ENCODE results near the gene SORBS2.

Gene SORBS2

DNA sequence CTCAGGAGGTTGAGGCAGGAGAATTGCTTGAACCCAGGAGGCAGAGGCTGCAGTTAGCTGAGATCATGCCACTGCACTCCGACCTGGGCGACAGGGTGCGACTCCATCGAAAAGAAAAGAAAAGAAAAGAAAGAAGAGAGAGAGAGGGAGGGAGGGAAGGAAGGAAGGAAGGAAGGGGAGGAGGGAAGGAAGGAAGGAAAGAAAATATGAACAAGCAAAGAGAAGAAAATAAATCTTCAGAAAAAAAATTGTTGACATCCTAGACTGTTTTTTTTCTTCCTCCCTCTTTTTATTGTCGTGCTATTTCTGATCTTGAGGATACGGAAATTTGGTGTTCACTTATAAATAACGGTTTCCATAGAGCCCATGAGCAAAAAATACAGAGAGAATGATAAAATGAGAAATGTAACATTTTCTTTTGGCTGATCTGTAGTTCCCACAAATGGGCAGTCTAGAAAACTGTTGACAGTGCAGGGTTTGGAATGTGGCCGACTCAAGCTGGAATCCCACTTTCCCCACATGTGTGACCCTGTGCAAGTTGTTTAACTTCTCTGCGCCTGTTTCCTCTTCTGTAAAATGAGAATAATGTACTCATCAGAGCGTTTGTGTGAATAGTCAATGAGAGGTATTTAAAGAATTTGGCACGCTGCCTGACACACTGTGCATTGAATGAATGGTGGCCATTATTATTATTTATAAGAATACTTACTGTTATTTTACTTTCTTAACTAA lies 19.4 kb downstream of the SORBS2 start:
- H3K36me3 ChIP-seq (replicated peaks): no peaks in the 10 kb centered on the region
- TF ChIP-seq, protein P1, sequence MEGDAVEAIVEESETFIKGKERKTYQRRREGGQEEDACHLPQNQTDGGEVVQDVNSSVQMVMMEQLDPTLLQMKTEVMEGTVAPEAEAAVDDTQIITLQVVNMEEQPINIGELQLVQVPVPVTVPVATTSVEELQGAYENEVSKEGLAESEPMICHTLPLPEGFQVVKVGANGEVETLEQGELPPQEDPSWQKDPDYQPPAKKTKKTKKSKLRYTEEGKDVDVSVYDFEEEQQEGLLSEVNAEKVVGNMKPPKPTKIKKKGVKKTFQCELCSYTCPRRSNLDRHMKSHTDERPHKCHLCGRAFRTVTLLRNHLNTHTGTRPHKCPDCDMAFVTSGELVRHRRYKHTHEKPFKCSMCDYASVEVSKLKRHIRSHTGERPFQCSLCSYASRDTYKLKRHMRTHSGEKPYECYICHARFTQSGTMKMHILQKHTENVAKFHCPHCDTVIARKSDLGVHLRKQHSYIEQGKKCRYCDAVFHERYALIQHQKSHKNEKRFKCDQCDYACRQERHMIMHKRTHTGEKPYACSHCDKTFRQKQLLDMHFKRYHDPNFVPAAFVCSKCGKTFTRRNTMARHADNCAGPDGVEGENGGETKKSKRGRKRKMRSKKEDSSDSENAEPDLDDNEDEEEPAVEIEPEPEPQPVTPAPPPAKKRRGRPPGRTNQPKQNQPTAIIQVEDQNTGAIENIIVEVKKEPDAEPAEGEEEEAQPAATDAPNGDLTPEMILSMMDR (IDR thresholded peaks at IDR 0.05; ENCODE audit: low read depth, low read length, missing control alignments): no peak
- no peak overlapping the region for H3K4me3 ChIP-seq (ENCODE audit: low read depth, low read length)
- peak; percentile 99 for DNase-seq
- H3K27ac ChIP-seq: peak overlapping the region; percentile 96
- no peaks in the 10 kb centered on the region for H3K27me3 ChIP-seq (replicated peaks)
- in situ Hi-C loops (cut with HindIII; ENCODE audit: low pct_ligation_motif_present, low sequenced_read_pairs): no loop called here

DNA sequence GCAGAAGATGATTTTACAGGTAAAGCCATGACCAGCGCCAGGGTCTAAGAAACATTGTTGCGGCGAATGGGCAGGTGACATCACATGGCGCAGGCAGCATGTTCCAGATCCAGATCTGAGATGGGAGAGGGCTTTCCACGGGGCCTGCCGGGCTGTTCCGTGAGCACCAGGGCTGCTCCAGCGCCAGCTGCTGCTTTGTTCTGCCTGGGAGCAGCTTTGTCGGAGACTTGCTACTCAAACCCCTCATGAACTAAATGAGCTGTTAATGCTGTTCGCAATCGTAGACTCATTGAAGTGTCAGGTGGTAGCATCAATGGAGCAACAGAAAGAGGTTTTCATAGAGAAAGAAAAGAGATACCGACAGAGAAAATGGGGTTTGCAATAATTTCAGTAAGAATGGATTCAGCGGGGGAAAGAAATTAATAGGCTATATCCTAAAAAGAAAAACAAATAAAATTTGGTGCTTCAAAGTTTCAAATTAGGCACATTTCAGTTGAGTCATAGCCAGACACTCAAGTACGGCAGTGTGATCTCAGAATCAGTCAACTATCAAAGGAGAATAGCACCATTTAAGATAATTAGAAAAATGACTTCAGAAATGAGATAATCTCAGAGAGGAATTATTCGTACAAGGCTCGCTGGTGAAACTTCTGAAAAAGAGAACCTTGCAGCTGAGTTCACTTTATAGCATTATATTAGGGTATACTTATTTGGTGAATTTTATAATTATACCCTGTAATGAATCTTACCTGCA lies 23.9 kb downstream of the SORBS2 start:
- TF ChIP-seq, protein P1 (IDR thresholded peaks at IDR 0.05; ENCODE audit: low read depth, low read length, missing control alignments): no peak
- H3K36me3 ChIP-seq (replicated peaks): no peaks in the 10 kb centered on the region
- in situ Hi-C loops (cut with HindIII; ENCODE audit: low pct_ligation_motif_present, low sequenced_read_pairs): no loop called here
- H3K4me3 ChIP-seq (ENCODE audit: low read depth, low read length): no peak overlapping the region
- no peak for DNase-seq
- H3K27ac ChIP-seq: no peak overlapping the region
- no peaks in the 10 kb centered on the region for H3K27me3 ChIP-seq (replicated peaks)

DNA sequence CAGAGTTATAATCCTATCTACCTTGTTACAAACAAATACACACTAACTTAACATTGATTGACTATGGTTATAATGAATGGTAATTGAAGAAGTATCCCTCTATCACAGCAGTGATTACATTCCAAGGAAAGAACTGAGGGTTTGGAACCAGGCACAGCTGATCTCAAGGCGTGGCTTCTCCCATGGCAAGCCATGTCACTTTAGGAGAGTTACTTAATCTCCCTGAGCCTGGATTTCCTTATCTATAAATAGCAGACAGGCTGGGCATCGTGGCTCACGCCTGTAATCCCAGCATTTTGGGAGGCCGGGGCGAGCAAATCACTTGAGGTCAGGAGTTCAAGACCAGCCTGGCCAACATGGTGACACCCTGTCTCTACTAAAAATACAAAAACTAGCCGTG lies 25.6 kb downstream of the SORBS2 start:
- in situ Hi-C loops (cut with HindIII; ENCODE audit: low pct_ligation_motif_present, low sequenced_read_pairs): no loop called here

DNA sequence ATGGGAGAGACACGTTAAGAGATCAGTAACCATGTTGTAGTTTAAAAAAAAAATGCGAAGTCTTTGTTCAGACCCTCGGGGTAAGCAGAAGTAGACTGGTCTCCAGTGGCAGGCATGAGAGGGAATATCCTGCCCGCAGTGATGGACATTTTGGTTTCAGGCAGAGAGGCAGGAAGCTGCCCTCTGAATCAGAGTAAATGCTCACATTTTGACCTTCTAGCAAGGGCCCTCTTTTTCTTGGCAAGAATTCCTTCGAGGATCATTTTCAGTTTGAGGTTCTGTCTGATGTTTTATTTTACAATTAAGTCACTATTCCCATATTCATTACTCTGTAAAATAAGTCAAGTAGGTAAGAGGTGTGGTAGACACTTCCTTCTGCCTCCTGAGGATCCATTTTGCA lies 28.4 kb downstream of the SORBS2 start:
- H3K27me3 ChIP-seq (replicated peaks): no peaks in the 10 kb centered on the region
- TF ChIP-seq, protein P1 (IDR thresholded peaks at IDR 0.05; ENCODE audit: low read depth, low read length, missing control alignments): no peak
- in situ Hi-C loops (cut with HindIII; ENCODE audit: low pct_ligation_motif_present, low sequenced_read_pairs): no loop called here
- H3K27ac ChIP-seq: peak overlapping the region; percentile 64
- no peak overlapping the region for H3K4me3 ChIP-seq (ENCODE audit: low read depth, low read length)
- H3K36me3 ChIP-seq (replicated peaks): no peaks in the 10 kb centered on the region
- DNase-seq: no peak

More for the DNA sequence above, 25.6 kb downstream of the SORBS2 start:
- no peak for DNase-seq
- Histone ChIP-seq H3K27ac (no peak overlapping the region), H3K27me3 (replicated peaks) (no peaks in the 10 kb centered on the region), H3K36me3 (replicated peaks) (no peaks in the 10 kb centered on the region), H3K4me3 (ENCODE audit: low read depth, low read length) (no peak overlapping the region)
- TF ChIP-seq, protein P1 (IDR thresholded peaks at IDR 0.05; ENCODE audit: low read depth, low read length, missing control alignments): no peak

DNA sequence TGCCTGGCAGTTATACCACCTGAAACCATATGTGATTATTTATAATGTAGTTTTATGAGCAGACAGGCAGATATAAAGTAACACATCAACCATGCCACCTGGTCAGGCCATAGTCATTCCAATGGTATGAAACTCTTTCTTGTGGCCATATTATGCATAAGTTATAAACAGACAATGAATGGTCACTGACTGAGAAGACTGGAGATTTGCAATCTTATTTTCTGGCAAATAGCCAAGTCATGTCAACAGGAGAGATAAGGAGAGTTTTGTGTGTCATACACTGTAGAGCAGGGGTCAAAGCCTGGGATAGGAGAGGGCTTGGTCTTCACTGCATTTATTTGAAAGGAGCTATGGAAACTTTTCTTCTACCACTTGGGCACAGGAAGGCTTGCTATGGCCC lies 29.5 kb downstream of the SORBS2 start:
- Histone ChIP-seq H3K27ac (peak overlapping the region; percentile 64), H3K36me3 (replicated peaks) (no peaks in the 10 kb centered on the region), H3K4me3 (ENCODE audit: low read depth, low read length) (no peak overlapping the region), H3K27me3 (replicated peaks) (no peaks in the 10 kb centered on the region)
- in situ Hi-C loops (cut with HindIII; ENCODE audit: low pct_ligation_motif_present, low sequenced_read_pairs): no loop called here
- TF ChIP-seq, protein P1 (IDR thresholded peaks at IDR 0.05; ENCODE audit: low read depth, low read length, missing control alignments): no peak
- DNase-seq: peak; percentile 72

Measured in brain microvascular endothelial cell (primary cell).